ENCODE measurements around the gene ANGPTL8. TPM values are rescaled to one million over a fixed set of nuclear protein-coding genes. Genes with fewer than 3 reads are reported as not detected.

Gene ANGPTL8
- total RNA-seq, 1 experiment from 2014 or later = not detected

GRCh38 chr19:11199517-11199916 is 39.9 kb upstream of the ANGPTL8 start (continued):
- TF ChIP-seq USF2 (CRISPR knock-in tag; IDR thresholded peaks at IDR 0.05) = no peak
- no peak for TF ChIP-seq ZBTB21 (CRISPR knock-in tag; IDR thresholded peaks at IDR 0.05; ENCODE audit: borderline replicate concordance)
- TF ChIP-seq ZNF281 (CRISPR knock-in tag; IDR thresholded peaks at IDR 0.05) = no peak
- TF ChIP-seq ETV6 (CRISPR knock-in tag; IDR thresholded peaks at IDR 0.05) = no peak
- TF ChIP-seq SOX15 (CRISPR knock-in tag; IDR thresholded peaks at IDR 0.05) = no peak
- no peak for TF ChIP-seq KAT7 (CRISPR knock-in tag; IDR thresholded peaks at IDR 0.05; ENCODE audit: borderline replicate concordance)

- H3K27me3 Mint-ChIP-seq (ENCODE audit: low read depth) = no peaks in the 10 kb centered on the region
- H3K36me3 Mint-ChIP-seq = no peaks in the 10 kb centered on the region; the same call in none of the 2 replicates
- no peak for ATAC-seq
- ChIA-PET POLR2A (no interaction called here), CTCF (interaction anchor here (0.6 to 1.0 kb wide), 2 partner anchors 62 to 74 kb away, joined by 3 read pairs; no protein-coding TSS in a partner anchor)
- no peak for DNase-seq (ENCODE audit: low spot score)
- TF ChIP-seq ZNF396 (CRISPR knock-in tag; IDR thresholded peaks at IDR 0.05; ENCODE audit: borderline replicate concordance) (no peak), ZNF532 (CRISPR knock-in tag; IDR thresholded peaks at IDR 0.05; ENCODE audit: borderline replicate concordance) (no peak), ZNF121 (CRISPR knock-in tag; IDR thresholded peaks at IDR 0.05) (no peak), HMGA2 (CRISPR knock-in tag; IDR thresholded peaks at IDR 0.05) (no peak), FOXK1 (CRISPR knock-in tag; IDR thresholded peaks at IDR 0.05) (no peak)
- H3K27ac Mint-ChIP-seq = no peak overlapping the region
- no peak overlapping the region for H3K4me3 Mint-ChIP-seq
- H3K9me3 Mint-ChIP-seq = no peaks in the 10 kb centered on the region
- peaks cover 13% of the 10 kb centered on the region for H3K4me1 Mint-ChIP-seq
These were observed 39.3 kb upstream of the ANGPTL8 start for GRCh38 chr19:11200015-11200574.

GRCh38 chr19:11200931-11201330 is 38.5 kb upstream of the ANGPTL8 start:
- no peak for DNase-seq (ENCODE audit: low spot score)
- ChIA-PET POLR2A (no interaction called here), CTCF (interaction anchor here (1.0 kb wide), 1 partner anchor 63 kb away, joined by 3 read pairs; no protein-coding TSS in a partner anchor)
- ATAC-seq = no peak
- Mint-ChIP-seq H3K4me1 (peaks cover 8% of the 10 kb centered on the region), H3K27ac (no peak overlapping the region), H3K27me3 (ENCODE audit: low read depth) (no peaks in the 10 kb centered on the region), H3K4me3 (no peak overlapping the region), H3K36me3 (no peaks in the 10 kb centered on the region; the same call in 1 of the 2 replicates), H3K9me3 (no peaks in the 10 kb centered on the region)
- no peak for TF ChIP-seq SMAD3 (CRISPR knock-in tag; IDR thresholded peaks at IDR 0.05; ENCODE audit: borderline replicate concordance)
- TF ChIP-seq EMX1 (CRISPR knock-in tag; IDR thresholded peaks at IDR 0.05) = no peak
- no peak for TF ChIP-seq ATF6 (CRISPR knock-in tag; IDR thresholded peaks at IDR 0.05)
- no peak for TF ChIP-seq MLX (CRISPR knock-in tag; IDR thresholded peaks at IDR 0.05)
- no peak for TF ChIP-seq ARID4B (CRISPR knock-in tag; IDR thresholded peaks at IDR 0.05; ENCODE audit: borderline replicate concordance)
